HG03139 (cell line): ENCODE measurements around the gene DHCR24.
"Not testable (repeated sequence)": the region's sequence is repeated elsewhere in the genome, so short reads cannot be mapped to it uniquely, and the experiment has no call there.

Experiments used
- ATAC-seq: cut with Tn5 transposase; IDR thresholded peaks from one replicate; pipeline ENCODE4 v1.9.1; 2021; ENCODE audit not compliant: unreplicated experiment

The DHCR24 gene

GRCh38 chr1:54886724-54887664, at the start of gene DHCR24:
Gene DHCR24 (minus strand): TSS chr1:54887195. CDS start chr1:54887119, 76 bp downstream.
- peak; percentile 90 for ATAC-seq

- ATAC-seq, result no peak
Observed at GRCh38 chr1:54936791-54937190, 49.8 kb upstream of the DHCR24 start.

GRCh38 chr1:54934869-54935268, 47.9 kb upstream of the DHCR24 start:
- no peak for ATAC-seq

- not testable (repeated sequence) for ATAC-seq
Observed at GRCh38 chr1:54934081-54934480, 47.1 kb upstream of the DHCR24 start.

GRCh38 chr1:54931275-54931840, 44.4 kb upstream of the DHCR24 start:
- no peak for ATAC-seq

GRCh38 chr1:54929700-54930099, 42.7 kb upstream of the DHCR24 start:
- no peak for ATAC-seq

- no peak for ATAC-seq
Observed at GRCh38 chr1:54928327-54928726, 41.3 kb upstream of the DHCR24 start.

- ATAC-seq, result no peak
Observed at GRCh38 chr1:54927472-54928240, 40.7 kb upstream of the DHCR24 start.

GRCh38 chr1:54926970-54927369, 40.0 kb upstream of the DHCR24 start:
- no peak for ATAC-seq

- ATAC-seq, result no peak
Observed at GRCh38 chr1:54922921-54923421, 36.0 kb upstream of the DHCR24 start.

GRCh38 chr1:54922040-54922761, 35.2 kb upstream of the DHCR24 start:
- ATAC-seq, result no peak

GRCh38 chr1:54919367-54920359, 32.7 kb upstream of the DHCR24 start:
- ATAC-seq, result no peak

GRCh38 chr1:54911076-54911475, 24.1 kb upstream of the DHCR24 start:
- ATAC-seq, result not testable (repeated sequence)

GRCh38 chr1:54906586-54906985, 19.6 kb upstream of the DHCR24 start:
- no peak for ATAC-seq

GRCh38 chr1:54904476-54905048, 17.6 kb upstream of the DHCR24 start:
- no peak for ATAC-seq

- no peak for ATAC-seq
Observed at GRCh38 chr1:54894271-54894670, 7.3 kb upstream of the DHCR24 start.

- no peak for ATAC-seq
Observed at GRCh38 chr1:54892586-54892985, 5.6 kb upstream of the DHCR24 start.

- no peak for ATAC-seq
Observed at GRCh38 chr1:54889132-54889725, 2.2 kb upstream of the DHCR24 start.
